Mucosa of descending colon (tissue), 3 donors: Measurements from ENCODE around the gene MDGA2. TPM values are rescaled to one million over a fixed set of nuclear protein-coding genes. Genes with fewer than 3 reads are reported as not detected.

Experiments
- ATAC-seq: fragments of 200-7000 bp; cut with Tn5 transposase; one replicate; pipeline ENCODE4 v1.9.1; 2020; ENCODE audit warnings: mild to moderate bottlenecking, moderate library complexity
- DNase-seq, 3 donors: peaks; one replicate each; pipeline ENCODE4 v3.0.0-alpha.2; 2020
- H3K36me3 ChIP-seq: fragments of 200-600 bp; one replicate; pipeline ENCODE4 v1.8.0; 2021; ENCODE audit warnings: low read depth, mild to moderate bottlenecking
- H3K4me1 ChIP-seq: fragments of 200-600 bp; one replicate; pipeline ENCODE4 v1.8.0; 2021; ENCODE audit warnings: low read depth, mild to moderate bottlenecking
- H3K4me3 ChIP-seq: fragments of 200-600 bp; one replicate; pipeline ENCODE4 v1.8.0; 2021; ENCODE audit warnings: mild to moderate bottlenecking
- H3K9me3 ChIP-seq: fragments of 200-600 bp; one replicate; pipeline ENCODE4 v1.8.0; 2021; ENCODE audit warnings: mild to moderate bottlenecking
- intact Hi-C, 2 donors: fragments of 100-400 bp; cut with DNase I in 1 of 2; cut with micrococcal nuclease in 1 of 2; formaldehyde crosslinking; loops; one replicate each; pipeline versions ENCODE4 v1.11.0 to v1.11.1; 2022; cut with DNase I, micrococcal nuclease
- total RNA-seq, 3 donors: library from RNA; stranded (reverse); fragmentation: NEBNext Ultra II Directional in 2 of 3; extraction: Animal tissue kit (Norgen Biotek cat#: 25700) in 2 of 3; gene quantifications; one replicate each; pipeline versions ENCODE4 v1.2.1 to v1.2.4, GENCODE V29; 2021 to 2023
- TF ChIP-seq, protein P1 (sequence below): fragments of 200-600 bp; IDR thresholded peaks from one replicate; pipeline ENCODE4 v1.8.0; 2022; ENCODE audit warnings: antibody characterized with exemption, mild to moderate bottlenecking
- donor health status: DM: no; HTN: no; CAD: no; lungs with moderate emphysema.
- donor health status: DM: no; HTN: no; CAD: no.
- donor health status: DM: no; HTN: yes; CAD: no.

MDGA2 gene
- total RNA-seq, 3 donors from 2014 or later = 0.35 TPM; not detected in 2

DNA sequence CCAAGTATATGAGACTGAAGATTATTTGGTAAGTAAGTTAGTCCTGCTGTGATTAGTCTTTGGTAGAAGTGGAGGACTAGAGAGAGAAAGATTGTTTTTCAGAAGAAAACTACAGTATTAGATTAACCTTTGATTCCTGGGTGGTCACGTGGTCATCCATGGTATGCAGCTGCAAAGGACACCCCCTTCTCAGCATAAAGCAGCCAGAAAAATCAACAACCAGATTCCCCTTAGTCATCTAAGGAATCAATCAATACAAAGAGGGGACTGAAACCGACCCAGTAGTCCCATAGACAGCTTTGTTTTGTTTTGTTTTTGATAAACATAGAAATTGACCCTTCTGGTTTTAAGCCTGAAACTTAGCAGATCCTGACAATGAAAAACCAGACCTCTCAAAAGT lies 30.3 kb upstream of the MDGA2 start:
- no peak overlapping the region for H3K4me3 ChIP-seq
- peaks cover 7% of the 10 kb centered on the region for H3K9me3 ChIP-seq
- H3K36me3 ChIP-seq = no peaks in the 10 kb centered on the region
- ATAC-seq (no peak), DNase-seq (no peak)
- TF ChIP-seq, protein P1, sequence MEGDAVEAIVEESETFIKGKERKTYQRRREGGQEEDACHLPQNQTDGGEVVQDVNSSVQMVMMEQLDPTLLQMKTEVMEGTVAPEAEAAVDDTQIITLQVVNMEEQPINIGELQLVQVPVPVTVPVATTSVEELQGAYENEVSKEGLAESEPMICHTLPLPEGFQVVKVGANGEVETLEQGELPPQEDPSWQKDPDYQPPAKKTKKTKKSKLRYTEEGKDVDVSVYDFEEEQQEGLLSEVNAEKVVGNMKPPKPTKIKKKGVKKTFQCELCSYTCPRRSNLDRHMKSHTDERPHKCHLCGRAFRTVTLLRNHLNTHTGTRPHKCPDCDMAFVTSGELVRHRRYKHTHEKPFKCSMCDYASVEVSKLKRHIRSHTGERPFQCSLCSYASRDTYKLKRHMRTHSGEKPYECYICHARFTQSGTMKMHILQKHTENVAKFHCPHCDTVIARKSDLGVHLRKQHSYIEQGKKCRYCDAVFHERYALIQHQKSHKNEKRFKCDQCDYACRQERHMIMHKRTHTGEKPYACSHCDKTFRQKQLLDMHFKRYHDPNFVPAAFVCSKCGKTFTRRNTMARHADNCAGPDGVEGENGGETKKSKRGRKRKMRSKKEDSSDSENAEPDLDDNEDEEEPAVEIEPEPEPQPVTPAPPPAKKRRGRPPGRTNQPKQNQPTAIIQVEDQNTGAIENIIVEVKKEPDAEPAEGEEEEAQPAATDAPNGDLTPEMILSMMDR = no peak
- intact Hi-C loops = no loop called here
- H3K4me1 ChIP-seq = no peaks in the 10 kb centered on the region

DNA sequence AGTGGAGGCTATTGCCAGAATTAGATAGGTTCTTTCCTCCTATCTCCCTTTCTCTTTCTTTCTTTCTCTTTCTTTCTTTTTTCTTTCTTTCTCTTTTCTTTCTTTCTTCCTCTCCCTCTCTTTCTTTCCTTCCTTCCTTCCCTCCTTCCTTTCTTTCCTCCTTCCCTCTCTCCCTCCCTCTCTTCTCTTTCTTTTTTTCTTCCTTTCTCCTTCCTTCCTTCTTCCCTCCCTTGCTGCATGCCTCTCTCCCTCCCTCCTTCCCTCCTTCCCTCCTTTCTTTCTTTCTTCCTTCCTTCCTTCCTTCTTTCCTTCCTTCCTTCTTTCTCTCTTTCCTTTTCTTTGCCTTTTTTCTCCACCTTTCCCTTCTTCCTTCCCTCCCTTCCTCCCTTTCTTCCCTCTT lies 16.4 kb upstream of the MDGA2 start:
- no peaks in the 10 kb centered on the region for H3K4me1 ChIP-seq
- intact Hi-C loops = no loop called here
- DNase-seq = no peak
- ATAC-seq = no peak
- TF ChIP-seq, protein P1 = no peak
- no peaks in the 10 kb centered on the region for H3K9me3 ChIP-seq
- H3K36me3 ChIP-seq = no peaks in the 10 kb centered on the region
- H3K4me3 ChIP-seq = no peak overlapping the region

DNA sequence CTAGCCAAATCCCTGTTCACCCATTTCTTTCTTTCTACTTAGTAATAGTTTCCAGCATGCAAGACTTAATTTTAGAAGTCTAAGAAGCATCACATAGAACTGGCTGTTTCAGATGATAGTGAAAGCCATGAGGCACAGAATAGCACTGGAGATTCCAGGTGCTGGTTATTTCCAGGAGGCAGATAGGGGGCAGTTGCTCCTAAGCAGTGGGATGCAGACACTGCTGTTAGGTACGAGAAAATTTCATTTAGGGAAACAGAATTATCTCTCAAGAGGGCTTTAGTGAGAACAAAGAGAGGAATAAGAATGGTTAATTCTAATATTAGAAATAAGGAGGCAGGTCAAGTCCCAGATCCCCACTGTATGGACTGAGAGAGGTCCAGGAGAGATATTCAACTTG lies 3.6 kb upstream of the MDGA2 start:
- no peak for DNase-seq
- ATAC-seq = no peak
- intact Hi-C loops = no loop called here
- TF ChIP-seq, protein P1 = no peak
- no peak overlapping the region for H3K4me3 ChIP-seq
- no peaks in the 10 kb centered on the region for H3K36me3 ChIP-seq
- no peaks in the 10 kb centered on the region for H3K9me3 ChIP-seq
- H3K4me1 ChIP-seq = peaks cover 2% of the 10 kb centered on the region

DNA sequence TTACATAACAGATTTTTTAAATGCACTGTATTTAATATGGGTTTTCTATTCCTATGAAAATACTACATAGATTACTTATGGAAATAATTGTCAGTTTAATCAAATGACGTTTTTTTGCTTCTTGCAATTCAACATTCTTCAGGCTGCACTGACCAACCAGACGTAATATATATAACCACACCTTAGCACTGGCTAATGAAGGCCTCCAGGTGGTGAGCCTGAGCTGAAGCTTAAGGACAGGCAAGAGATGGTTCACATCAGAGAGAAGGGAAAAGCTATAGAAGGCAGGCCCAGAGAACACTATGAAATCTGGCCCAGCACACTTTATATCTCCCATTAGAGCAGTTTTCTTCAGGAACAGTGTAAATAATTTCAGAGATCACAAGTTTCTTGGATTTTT lies 2.8 kb upstream of the MDGA2 start:
- H3K9me3 ChIP-seq = no peaks in the 10 kb centered on the region
- intact Hi-C loops = no loop called here
- no peak overlapping the region for H3K4me3 ChIP-seq
- TF ChIP-seq, protein P1 = no peak
- peaks cover 2% of the 10 kb centered on the region for H3K4me1 ChIP-seq
- no peaks in the 10 kb centered on the region for H3K36me3 ChIP-seq
- DNase-seq (no peak), ATAC-seq (no peak)

DNA sequence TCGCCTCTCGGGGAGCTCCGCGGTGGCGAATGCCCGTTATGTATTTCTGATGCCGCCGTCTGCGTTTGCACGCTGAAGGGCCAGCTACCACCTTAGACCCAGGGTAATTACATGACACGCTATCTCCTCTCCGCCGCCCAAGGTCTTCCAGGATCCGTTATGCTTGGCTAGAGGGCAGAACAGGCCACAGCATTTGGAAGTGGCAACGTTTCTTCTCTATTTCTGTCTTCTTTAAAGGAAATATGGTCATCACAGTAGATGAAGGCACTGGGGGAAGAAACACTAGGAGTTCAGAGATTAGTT lies 861 bp upstream of the MDGA2 start:
- H3K9me3 ChIP-seq = no peaks in the 10 kb centered on the region
- ATAC-seq (no peak), DNase-seq (peak in 1 of 3 donors; percentile 26)
- intact Hi-C loops = no loop called here
- H3K4me1 ChIP-seq = peaks cover 2% of the 10 kb centered on the region
- H3K36me3 ChIP-seq = no peaks in the 10 kb centered on the region
- TF ChIP-seq, protein P1 = no peak
- H3K4me3 ChIP-seq = no peak overlapping the region
